Nephron (organoid): ENCODE data around the gene CYSTM1.

Experiments
- H3K27ac Mint-ChIP-seq, 3 experiments: 2 replicates each; pipeline ENCODE4 v1.8.0; 2020; ENCODE audit warnings: mixed read lengths in 3 of 3, mild to moderate bottlenecking in 2 of 3, moderate library complexity in 1 of 3
- H3K27me3 Mint-ChIP-seq: 2 replicates; pipeline ENCODE4 v1.8.0; 2021; ENCODE audit warnings: low read depth, mild to moderate bottlenecking, moderate library complexity, mixed read lengths
- H3K36me3 Mint-ChIP-seq: 2 replicates; pipeline ENCODE4 v1.8.0; 2020; ENCODE audit warnings: low read depth, mixed read lengths
- H3K4me1 Mint-ChIP-seq: 2 replicates; pipeline ENCODE4 v1.8.0; 2020; ENCODE audit warnings: mixed read lengths
- H3K4me3 Mint-ChIP-seq, 3 experiments: 2 replicates each; pipeline ENCODE4 v1.8.0; 2020; ENCODE audit warnings: mild to moderate bottlenecking in 3 of 3, mixed read lengths in 3 of 3, moderate library complexity in 2 of 3
- H3K9me3 Mint-ChIP-seq: 2 replicates; pipeline ENCODE4 v1.8.0; 2020; ENCODE audit warnings: mixed read lengths
- TF ChIP-seq, protein P1 (sequence below), 3 experiments: fragments of 200-600 bp; sonication (generic); IDR thresholded peaks; one replicate each; pipeline ENCODE4 v1.5.0; 2021; ENCODE audit warnings: antibody characterized with exemption in 3 of 3; ENCODE audit not compliant: unreplicated experiment in 3 of 3

CYSTM1 gene

DNA sequence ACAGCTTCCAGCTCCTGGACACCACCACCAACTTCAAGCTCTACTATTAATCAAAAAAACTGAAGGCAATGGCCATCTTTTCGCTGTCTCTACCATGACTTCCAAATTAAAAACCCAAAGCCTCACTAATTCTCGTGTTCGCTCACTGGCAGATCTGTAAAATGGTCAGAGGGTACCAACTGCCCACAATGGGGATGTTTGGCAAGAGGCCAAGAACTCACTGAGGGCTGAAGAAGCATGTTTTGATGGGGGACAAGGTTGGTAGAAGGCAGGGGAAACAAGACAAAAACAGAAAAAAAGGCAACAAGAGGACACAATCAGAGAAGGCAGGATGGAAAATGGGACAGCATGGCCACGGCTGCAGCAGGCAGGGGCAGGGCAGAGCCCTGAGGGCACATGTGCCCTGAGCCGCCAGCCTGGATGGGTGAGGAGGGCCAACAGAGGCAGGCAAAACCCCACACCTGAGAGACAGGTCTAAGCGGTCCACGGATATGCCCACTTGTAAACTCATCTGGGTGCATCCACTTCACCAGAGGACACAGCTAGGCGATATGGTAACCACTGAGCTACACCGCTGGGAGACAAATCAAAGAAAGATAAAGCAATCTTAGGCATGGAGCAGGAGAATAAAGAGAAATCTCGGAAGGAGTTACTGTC lies 77.6 kb downstream of the CYSTM1 start:
- no peaks in the 10 kb centered on the region for H3K27me3 Mint-ChIP-seq
- no peak overlapping the region for H3K4me3 Mint-ChIP-seq
- no peak overlapping the region for H3K27ac Mint-ChIP-seq

DNA sequence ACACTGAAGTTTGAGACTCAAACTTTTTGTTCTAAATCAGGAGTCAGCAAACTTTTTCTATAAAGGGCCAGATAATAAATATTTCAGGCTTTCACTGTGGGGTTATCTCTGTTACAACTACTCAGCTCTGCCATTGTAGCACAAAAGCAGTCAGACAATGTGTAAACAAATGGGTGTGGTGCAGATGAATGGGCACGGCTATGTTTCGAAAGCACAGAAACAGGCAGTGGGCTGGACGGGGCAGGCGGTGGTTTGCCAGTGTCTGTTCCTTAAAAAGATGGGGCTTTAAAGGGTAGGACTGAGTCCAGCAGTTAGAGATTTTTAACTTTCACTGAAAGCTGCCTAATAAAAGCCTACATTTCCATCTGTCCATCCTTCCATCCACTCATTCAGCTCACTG lies 79.0 kb downstream of the CYSTM1 start:
- Mint-ChIP-seq H3K4me3 (no peak overlapping the region), H3K27ac (no peak overlapping the region), H3K4me1 (no peaks in the 10 kb centered on the region), H3K9me3 (no peaks in the 10 kb centered on the region), H3K27me3 (no peaks in the 10 kb centered on the region), H3K36me3 (peaks cover 30% of the 10 kb centered on the region)
- TF ChIP-seq, protein P1, sequence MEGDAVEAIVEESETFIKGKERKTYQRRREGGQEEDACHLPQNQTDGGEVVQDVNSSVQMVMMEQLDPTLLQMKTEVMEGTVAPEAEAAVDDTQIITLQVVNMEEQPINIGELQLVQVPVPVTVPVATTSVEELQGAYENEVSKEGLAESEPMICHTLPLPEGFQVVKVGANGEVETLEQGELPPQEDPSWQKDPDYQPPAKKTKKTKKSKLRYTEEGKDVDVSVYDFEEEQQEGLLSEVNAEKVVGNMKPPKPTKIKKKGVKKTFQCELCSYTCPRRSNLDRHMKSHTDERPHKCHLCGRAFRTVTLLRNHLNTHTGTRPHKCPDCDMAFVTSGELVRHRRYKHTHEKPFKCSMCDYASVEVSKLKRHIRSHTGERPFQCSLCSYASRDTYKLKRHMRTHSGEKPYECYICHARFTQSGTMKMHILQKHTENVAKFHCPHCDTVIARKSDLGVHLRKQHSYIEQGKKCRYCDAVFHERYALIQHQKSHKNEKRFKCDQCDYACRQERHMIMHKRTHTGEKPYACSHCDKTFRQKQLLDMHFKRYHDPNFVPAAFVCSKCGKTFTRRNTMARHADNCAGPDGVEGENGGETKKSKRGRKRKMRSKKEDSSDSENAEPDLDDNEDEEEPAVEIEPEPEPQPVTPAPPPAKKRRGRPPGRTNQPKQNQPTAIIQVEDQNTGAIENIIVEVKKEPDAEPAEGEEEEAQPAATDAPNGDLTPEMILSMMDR (IDR thresholded peaks at IDR 0.05; ENCODE audit: unreplicated experiment in 3 of 3), result no peak

More for the DNA sequence above, 77.6 kb downstream of the CYSTM1 start:
- Mint-ChIP-seq H3K4me1 (peaks cover 5% of the 10 kb centered on the region), H3K36me3 (peaks cover 21% of the 10 kb centered on the region), H3K9me3 (no peaks in the 10 kb centered on the region)
- TF ChIP-seq, protein P1 (IDR thresholded peaks at IDR 0.05; ENCODE audit: unreplicated experiment in 3 of 3), result no peak

DNA sequence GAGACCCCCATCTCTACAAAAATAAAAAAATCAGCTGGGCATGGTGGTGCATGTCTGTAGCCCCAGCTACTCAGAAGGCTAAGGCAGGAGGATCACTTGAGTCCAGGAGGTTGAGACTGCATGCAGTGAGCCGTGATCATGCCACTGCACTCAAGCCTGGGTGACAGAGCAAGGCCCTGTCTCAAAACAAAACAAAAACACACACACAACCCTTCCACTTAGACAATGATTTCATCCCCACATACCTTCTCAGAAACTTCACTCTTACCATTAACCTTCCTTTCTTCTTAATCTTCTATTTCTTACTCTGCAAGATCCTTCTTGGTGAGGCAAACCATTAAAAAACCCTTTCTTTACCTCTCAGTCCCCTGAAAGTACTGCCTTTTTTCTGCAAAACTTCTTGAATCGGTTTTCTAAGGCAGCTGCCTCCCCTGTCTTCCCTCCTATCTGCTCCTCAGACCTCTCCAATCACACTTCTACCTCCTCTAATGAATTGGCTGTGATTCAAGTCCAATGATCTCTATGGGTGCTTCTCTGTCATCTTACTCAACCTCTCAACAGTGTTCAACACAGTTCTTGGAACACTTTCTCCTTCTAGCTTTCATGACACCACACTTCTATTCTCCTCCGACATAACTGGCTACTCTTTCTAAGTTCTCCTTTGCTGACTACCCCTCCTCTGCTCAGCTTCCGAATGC lies 80.6 kb downstream of the CYSTM1 start:
- Mint-ChIP-seq H3K27ac (no peak overlapping the region), H3K4me1 (no peaks in the 10 kb centered on the region), H3K4me3 (no peak overlapping the region)

DNA sequence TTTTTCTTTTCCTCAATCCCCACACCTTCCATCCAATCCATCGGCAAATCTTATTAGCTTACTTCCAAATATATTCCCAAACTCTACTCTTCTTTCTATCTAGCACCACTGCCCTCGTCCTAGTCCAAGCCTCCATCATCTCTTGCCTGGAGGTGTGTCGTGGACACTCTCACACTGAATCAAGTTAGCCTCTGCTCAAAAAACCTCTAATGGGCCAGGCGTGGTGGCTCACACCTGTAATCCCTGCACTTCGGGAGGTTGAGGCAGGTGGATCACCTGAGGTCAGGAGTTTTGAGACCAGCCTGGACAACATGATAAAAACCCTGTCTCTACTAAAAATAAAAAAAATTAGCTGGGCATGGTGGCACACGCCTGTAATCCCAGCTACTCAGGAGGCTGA lies 81.7 kb downstream of the CYSTM1 start:
- peaks cover 37% of the 10 kb centered on the region for H3K36me3 Mint-ChIP-seq
- TF ChIP-seq, protein P1 (IDR thresholded peaks at IDR 0.05; ENCODE audit: unreplicated experiment in 3 of 3), result no peak
- H3K4me1 Mint-ChIP-seq, result peaks cover 6% of the 10 kb centered on the region
- no peaks in the 10 kb centered on the region for H3K27me3 Mint-ChIP-seq
- H3K9me3 Mint-ChIP-seq, result peaks cover 3% of the 10 kb centered on the region
- H3K27ac Mint-ChIP-seq, result no peak overlapping the region
- no peak overlapping the region for H3K4me3 Mint-ChIP-seq

More for the DNA sequence above, 80.6 kb downstream of the CYSTM1 start:
- Mint-ChIP-seq H3K36me3 (peaks cover 33% of the 10 kb centered on the region), H3K9me3 (peaks cover 3% of the 10 kb centered on the region), H3K27me3 (no peaks in the 10 kb centered on the region)
- TF ChIP-seq, protein P1 (IDR thresholded peaks at IDR 0.05; ENCODE audit: unreplicated experiment in 3 of 3), result no peak

- Mint-ChIP-seq H3K27me3 (no peaks in the 10 kb centered on the region), H3K27ac (no peak overlapping the region), H3K9me3 (peaks cover 3% of the 10 kb centered on the region), H3K4me3 (no peak overlapping the region), H3K36me3 (peaks cover 42% of the 10 kb centered on the region), H3K4me1 (peaks cover 7% of the 10 kb centered on the region)
- TF ChIP-seq, protein P1 (IDR thresholded peaks at IDR 0.05; ENCODE audit: unreplicated experiment in 3 of 3), result no peak
These were observed 83.0 kb downstream of the CYSTM1 start for GRCh38 chr5:140258016-140258415.
